ENCODE results near the gene CGREF1.

DNA sequence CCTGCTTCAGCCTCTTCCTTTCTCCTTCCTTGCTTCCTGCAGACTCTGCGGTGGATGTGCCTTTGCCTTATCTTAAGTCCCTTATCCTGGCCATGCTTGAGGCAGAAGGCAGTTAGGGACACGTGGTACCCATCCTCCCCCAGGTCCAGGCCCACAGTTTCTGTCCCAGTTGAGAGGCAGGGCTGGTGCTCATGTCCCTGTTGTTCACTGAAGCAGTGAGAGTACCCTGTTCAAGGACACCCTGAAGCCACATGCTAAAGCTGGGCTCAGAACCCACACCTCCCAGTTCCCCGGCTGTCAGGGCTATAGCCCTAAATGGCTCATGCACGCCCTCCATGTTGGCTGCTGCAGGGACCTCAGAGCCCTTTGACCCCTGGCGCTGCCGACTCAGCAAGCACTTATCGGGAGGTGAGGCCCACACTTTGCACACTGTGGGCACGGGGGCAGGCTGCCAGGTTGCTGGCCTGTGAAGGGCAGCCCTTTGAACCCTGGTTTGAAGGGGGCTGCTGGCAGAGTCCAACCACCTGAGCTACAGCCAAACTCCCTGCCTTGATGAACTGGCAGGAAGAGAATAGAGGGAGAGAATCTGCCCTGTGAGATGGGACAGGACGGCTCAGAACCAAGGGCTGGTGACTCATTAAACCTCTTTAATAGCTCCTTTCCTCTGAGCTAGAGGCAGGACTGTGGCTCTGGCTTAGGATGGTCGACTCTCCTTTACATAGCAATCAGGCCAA, 26.1 kb downstream of the CGREF1 start:
- TF ChIP-seq, protein P1, sequence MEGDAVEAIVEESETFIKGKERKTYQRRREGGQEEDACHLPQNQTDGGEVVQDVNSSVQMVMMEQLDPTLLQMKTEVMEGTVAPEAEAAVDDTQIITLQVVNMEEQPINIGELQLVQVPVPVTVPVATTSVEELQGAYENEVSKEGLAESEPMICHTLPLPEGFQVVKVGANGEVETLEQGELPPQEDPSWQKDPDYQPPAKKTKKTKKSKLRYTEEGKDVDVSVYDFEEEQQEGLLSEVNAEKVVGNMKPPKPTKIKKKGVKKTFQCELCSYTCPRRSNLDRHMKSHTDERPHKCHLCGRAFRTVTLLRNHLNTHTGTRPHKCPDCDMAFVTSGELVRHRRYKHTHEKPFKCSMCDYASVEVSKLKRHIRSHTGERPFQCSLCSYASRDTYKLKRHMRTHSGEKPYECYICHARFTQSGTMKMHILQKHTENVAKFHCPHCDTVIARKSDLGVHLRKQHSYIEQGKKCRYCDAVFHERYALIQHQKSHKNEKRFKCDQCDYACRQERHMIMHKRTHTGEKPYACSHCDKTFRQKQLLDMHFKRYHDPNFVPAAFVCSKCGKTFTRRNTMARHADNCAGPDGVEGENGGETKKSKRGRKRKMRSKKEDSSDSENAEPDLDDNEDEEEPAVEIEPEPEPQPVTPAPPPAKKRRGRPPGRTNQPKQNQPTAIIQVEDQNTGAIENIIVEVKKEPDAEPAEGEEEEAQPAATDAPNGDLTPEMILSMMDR (IDR thresholded peaks at IDR 0.05) = no peak
- TF ChIP-seq POLR2A (IDR thresholded peaks at IDR 0.05) (no peak), EP300 (IDR thresholded peaks at IDR 0.05) (no peak)
